Right cardiac atrium (tissue), 5 donors: ENCODE measurements around the gene F12. TPM values are rescaled to one million over a fixed set of nuclear protein-coding genes. Genes with fewer than 3 reads are reported as not detected.
"Not testable (repeated sequence)": the region's sequence is repeated elsewhere in the genome, so short reads cannot be mapped to it uniquely, and the experiment has no call there.

Source experiments
- ATAC-seq, 2 donors: fragments of 200-7000 bp; cut with Tn5 transposase; one replicate each; pipeline versions ENCODE4 v1.8.0 to v1.9.1; 2020; ENCODE audit warnings: moderate library complexity in 2 of 2, mild to moderate bottlenecking in 1 of 2
- DNase-seq, 3 donors: peaks; one replicate each; pipeline ENCODE4 v3.0.0-alpha.2; 2020
- H3K27ac ChIP-seq: one replicate; pipeline ENCODE4 v1.5.1; 2013; ENCODE audit warnings: mild to moderate bottlenecking, low read length, control low read depth, moderate library complexity
- H3K27me3 ChIP-seq: one replicate; pipeline ENCODE4 v1.6.1; 2013; ENCODE audit not compliant: control insufficient read depth, insufficient read depth
- H3K4me1 ChIP-seq: one replicate; pipeline ENCODE4 v1.6.1; 2013; ENCODE audit warnings: low read length; ENCODE audit not compliant: control insufficient read depth, insufficient read depth
- H3K4me3 ChIP-seq: one replicate; pipeline ENCODE4 v1.5.1; 2013; ENCODE audit warnings: low read length, control low read depth
- H3K9me3 ChIP-seq: one replicate; pipeline ENCODE4 v1.6.1; 2013; ENCODE audit warnings: low read length; ENCODE audit not compliant: control insufficient read depth
- WGBS: extraction: QIAGEN DNeasy Blood & Tissue Kit; methylation state at CpG from one replicate; pipeline ENCODE4 v1.1.7; 2013; 5-methylcytosine and 5-hydroxymethylcytosine counted together
- intact Hi-C, 4 donors: fragments of 100-400 bp; cut with DNase I; formaldehyde crosslinking; loops; one replicate each; pipeline versions ENCODE4 v1.11.0 to v1.14.0; 2022 to 2023
- polyA plus RNA-seq: library from polyadenylated mRNA; stranded (reverse); fragments of 200-250 nt; gene quantifications from one replicate; pipeline ENCODE4 v1.2.3, GENCODE V29; 2013
- total RNA-seq, 4 donors: library from RNA; stranded (reverse); fragmentation: NEBNext Ultra II Directional; extraction: Animal tissue kit (Norgen Biotek cat#: 25700); gene quantifications; one replicate each; pipeline ENCODE4 v1.2.1, GENCODE V29; 2021
- donor health status: healthy with polysubstance abuse.
- donor health status: DM: no; HTN: yes; CAD: no.
- donor health status: DM: no; HTN: no; CAD: no.
- donor health status: DM: no; HTN: yes; CAD: no; lungs with severe emphysema.
- donor health status: DM: yes; HTN: yes; CAD: no.

F12 gene
- total and polyA plus RNA-seq, 5 donors: 0.17 to 0.34 (median 0.27) TPM

DNA sequence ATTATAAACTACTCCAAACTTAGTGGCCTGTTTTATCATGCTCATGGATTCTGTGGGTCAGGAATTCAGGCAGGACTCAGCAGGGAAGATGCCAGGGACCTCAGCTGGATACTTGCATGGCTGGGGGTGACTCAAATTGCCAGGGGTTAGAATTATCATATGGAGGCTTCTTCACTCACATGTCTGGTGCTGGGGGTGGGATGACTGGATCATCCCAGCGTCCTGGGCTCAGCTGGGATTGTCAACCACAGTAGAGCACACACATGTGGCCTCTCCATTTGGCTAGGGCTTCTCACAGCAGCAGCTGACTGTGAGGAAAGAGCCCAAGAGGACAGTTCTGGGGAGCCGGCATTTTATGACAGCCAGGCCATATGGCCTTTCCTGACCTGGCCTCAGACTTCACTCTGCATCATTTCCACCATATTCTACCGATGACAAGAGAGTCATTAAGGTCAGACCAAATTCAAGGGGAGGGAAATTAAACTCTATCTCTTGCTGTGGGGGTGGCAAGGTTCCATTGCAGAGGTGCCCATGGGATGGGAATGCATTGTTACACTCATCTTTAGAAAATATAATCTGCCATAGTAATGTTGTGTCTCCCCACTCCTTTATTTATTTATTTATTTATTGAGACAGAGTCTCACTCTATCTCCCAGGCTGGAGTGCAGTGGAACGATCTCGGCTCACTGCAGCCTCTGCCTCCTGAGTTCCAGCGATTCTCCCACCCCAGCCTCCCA lies 11.9 kb upstream of the F12 start:
- WGBS: 76% methylated on average over 6 of the region's 6 CpGs
- Histone ChIP-seq H3K4me1 (peaks cover 4% of the 10 kb centered on the region), H3K27me3 (no peaks in the 10 kb centered on the region), H3K27ac (no peak overlapping the region), H3K4me3 (no peak overlapping the region), H3K9me3 (no peaks in the 10 kb centered on the region)
- intact Hi-C loops: no loop called here
- DNase-seq (peak in 1 of 3 donors; percentile 13), ATAC-seq (no peak)

DNA sequence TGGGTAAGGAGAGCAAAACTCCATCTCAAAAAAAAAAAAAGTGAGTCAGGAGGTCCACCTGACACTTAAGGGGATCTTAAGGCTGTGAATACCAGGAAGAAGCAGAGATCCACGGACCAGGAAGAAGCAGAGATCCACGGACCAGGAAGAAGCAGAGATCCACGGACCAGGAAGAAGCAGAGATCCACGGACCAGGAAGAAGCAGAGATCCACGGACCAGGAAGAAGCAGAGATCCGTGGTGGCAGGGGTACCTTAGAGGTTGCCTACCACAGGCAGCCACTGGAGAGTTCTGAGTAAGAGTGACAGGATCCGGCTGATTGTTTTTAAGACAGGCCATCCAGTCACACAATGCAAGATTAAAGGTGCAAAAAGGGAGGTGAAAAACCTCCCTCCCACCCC lies 11.1 kb upstream of the F12 start:
- H3K27me3 ChIP-seq, H3K27ac ChIP-seq, intact Hi-C loops, ATAC-seq, H3K4me1 ChIP-seq, H3K4me3 ChIP-seq, DNase-seq, H3K9me3 ChIP-seq: not testable (repeated sequence)
- WGBS: 71% methylated on average over 7 of the region's 7 CpGs

DNA sequence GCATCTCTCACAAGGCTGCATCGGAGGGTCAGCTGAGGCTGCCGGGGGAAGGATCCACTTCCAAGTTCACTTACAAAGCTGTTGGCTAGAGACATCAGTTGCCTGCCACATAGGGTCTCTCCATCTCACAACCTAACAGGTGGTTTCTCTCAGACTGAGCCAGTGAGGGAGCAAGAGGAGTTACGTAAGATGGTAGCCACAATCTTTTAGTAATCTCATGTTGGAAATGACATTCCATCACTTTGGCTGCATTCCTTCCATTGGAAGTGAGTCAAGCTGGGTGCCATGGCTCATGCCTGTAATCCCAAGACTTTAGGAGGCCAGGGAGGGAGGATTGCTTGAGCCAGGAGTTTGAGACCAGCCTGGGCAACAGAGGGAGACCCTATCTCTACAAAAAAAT lies 9.7 kb upstream of the F12 start:
- H3K9me3 ChIP-seq: no peaks in the 10 kb centered on the region
- H3K4me1 ChIP-seq: no peaks in the 10 kb centered on the region
- intact Hi-C loops: no loop called here
- ATAC-seq: no peak
- H3K27me3 ChIP-seq: no peaks in the 10 kb centered on the region
- DNase-seq: no peak
- 66% methylated on average over 3 of the region's 3 CpGs for WGBS
- no peak overlapping the region for H3K27ac ChIP-seq
- H3K4me3 ChIP-seq: no peak overlapping the region

GRCh38 chr5:177417081-177417480 lies 7.7 kb upstream of the F12 start:
- H3K4me3 ChIP-seq, DNase-seq, H3K4me1 ChIP-seq, H3K27me3 ChIP-seq, ATAC-seq, intact Hi-C loops, H3K9me3 ChIP-seq, H3K27ac ChIP-seq: not testable (repeated sequence)
- 86% methylated on average over 6 of the region's 6 CpGs for WGBS

GRCh38 chr5:177414481-177414880 lies 5.1 kb upstream of the F12 start:
- WGBS: 89% methylated on average over 3 of the region's 3 CpGs
- intact Hi-C loops: no loop called here
- no peak overlapping the region for H3K4me3 ChIP-seq

GRCh38 chr5:177412603-177413233 lies 3.4 kb upstream of the F12 start:
- DNase-seq (no peak), ATAC-seq (no peak)
- intact Hi-C loops: no loop called here
- no peaks in the 10 kb centered on the region for H3K27me3 ChIP-seq
- no peak overlapping the region for H3K4me3 ChIP-seq
- no peak overlapping the region for H3K27ac ChIP-seq
- no peaks in the 10 kb centered on the region for H3K4me1 ChIP-seq
- H3K9me3 ChIP-seq: no peaks in the 10 kb centered on the region
- 86% methylated on average over 8 of the region's 8 CpGs for whole genome bisulfite sequencing

More at GRCh38 chr5:177414481-177414880, 5.1 kb upstream of the F12 start:
- H3K27me3 ChIP-seq: no peaks in the 10 kb centered on the region
- ATAC-seq: no peak
- H3K27ac ChIP-seq: no peak overlapping the region
- no peaks in the 10 kb centered on the region for H3K9me3 ChIP-seq
- DNase-seq: no peak
- H3K4me1 ChIP-seq: no peaks in the 10 kb centered on the region

- Histone ChIP-seq H3K4me1 (no peaks in the 10 kb centered on the region), H3K4me3 (no peak overlapping the region), H3K27me3 (no peaks in the 10 kb centered on the region), H3K27ac (no peak overlapping the region), H3K9me3 (no peaks in the 10 kb centered on the region)
- ATAC-seq (no peak), DNase-seq (no peak)
- intact Hi-C loops: no loop called here
- WGBS: 91% methylated on average over 3 of the region's 3 CpGs
These were observed 1.2 kb upstream of the F12 start for GRCh38 chr5:177410575-177410974.

DNA sequence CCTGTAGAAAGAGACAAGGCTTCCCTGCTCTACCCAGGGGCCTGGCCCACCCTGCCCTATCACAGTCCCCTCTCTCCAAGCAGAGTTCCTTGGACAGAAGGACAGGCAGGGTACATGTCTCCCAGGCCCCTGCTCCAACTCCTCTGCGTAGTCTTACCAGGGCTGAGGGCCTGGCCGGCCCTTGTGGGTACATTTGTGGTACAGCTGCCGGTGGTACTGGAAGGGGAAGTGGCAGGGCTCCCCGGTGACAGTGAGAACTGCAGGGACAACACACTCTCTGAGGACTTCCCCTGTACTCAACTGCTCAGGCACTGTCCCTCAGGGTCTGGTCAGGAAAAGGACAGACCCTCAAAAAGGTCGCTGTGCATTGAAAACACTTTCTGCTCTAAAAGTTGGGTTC lies 3.6 kb downstream of the F12 start:
- intact Hi-C loops: loop anchor here in 2 of 4 donors (2.0 to 5.0 kb wide), 2 partner anchors 46 to 47 kb away; no protein-coding TSS in a partner anchor
- Histone ChIP-seq H3K9me3 (no peaks in the 10 kb centered on the region), H3K27ac (no peak overlapping the region), H3K4me1 (no peaks in the 10 kb centered on the region), H3K4me3 (no peak overlapping the region), H3K27me3 (no peaks in the 10 kb centered on the region)
- WGBS: 76% methylated on average over 5 of the region's 5 CpGs
- no peak for ATAC-seq
- peak in 2 of 3 donors; percentile 69 to 73 for DNase-seq

- Histone ChIP-seq H3K27ac (no peak overlapping the region), H3K4me3 (no peak overlapping the region), H3K4me1 (no peaks in the 10 kb centered on the region), H3K9me3 (no peaks in the 10 kb centered on the region), H3K27me3 (no peaks in the 10 kb centered on the region)
- intact Hi-C loops: loop anchor here in 2 of 4 donors (2.0 to 5.0 kb wide), 2 partner anchors 47 kb away; no protein-coding TSS in a partner anchor
- 89% methylated on average over 2 of the region's 2 CpGs for WGBS
- DNase-seq (no peak), ATAC-seq (no peak)
These were observed 4.1 kb downstream of the F12 start for GRCh38 chr5:177405312-177405711.

DNA sequence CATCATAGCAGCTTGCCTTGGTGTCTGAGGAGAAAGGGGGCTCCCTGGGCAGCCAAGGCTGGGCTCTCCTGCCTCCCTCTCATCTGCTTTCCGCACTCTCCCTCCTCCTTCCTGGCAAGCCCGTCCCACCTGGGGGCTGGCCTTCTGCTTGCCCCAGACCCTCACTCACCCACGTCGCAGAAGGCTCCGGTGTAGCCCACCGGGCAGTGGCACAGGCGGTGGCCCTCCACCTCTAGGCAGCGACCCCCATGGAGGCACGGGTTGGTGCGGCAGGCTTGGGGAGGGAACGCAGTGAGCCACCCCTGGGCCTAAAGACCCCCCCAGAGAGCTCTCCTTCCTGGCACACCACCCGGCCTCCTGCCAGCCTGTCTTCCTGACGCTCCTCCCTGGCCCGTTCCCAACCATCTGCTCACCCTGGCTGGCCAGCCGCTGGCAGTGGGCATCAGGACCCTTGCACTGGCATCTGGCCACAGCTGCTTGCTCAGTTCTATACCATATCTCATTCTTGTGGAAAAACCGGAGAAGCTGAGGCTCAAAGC lies 4.7 kb downstream of the F12 start:
- DNase-seq (peak in 2 of 3 donors; percentile 56 to 63), ATAC-seq (peak in 1 of 2 donors; percentile 2)
- no peaks in the 10 kb centered on the region for H3K27me3 ChIP-seq
- WGBS: 23% methylated on average over 16 of the region's 16 CpGs
- no peaks in the 10 kb centered on the region for H3K9me3 ChIP-seq
- H3K27ac ChIP-seq: no peak overlapping the region
- no peak overlapping the region for H3K4me3 ChIP-seq
- intact Hi-C loops: loop anchor here in 3 of 4 donors (2.0 to 5.0 kb wide), 3 partner anchors 48 to 98 kb away; no protein-coding TSS in a partner anchor
- H3K4me1 ChIP-seq: no peaks in the 10 kb centered on the region
